GM20000 (cell line): ENCODE results near the gene MAP7D2.

ENCODE experiments used
- DNase-seq: peaks from one replicate; pipeline ENCODE4 v3.0.0; 2012; ENCODE audit warnings: low spot score
- CTCF ChIP-seq: IDR thresholded peaks from 2 replicates; pipeline ENCODE4 v1.5.1; 2012; ENCODE audit warnings: mild to moderate bottlenecking, control low read depth; ENCODE audit errors: extremely low read depth, missing control alignments

The MAP7D2 gene

GRCh38 chrX:19990556-19991349 lies 126.0 kb downstream of the MAP7D2 start, which contains the start of gene BCLAF3:
TSS of gene BCLAF3 (minus strand) at chrX:19991061. CDS start at chrX:19970264, 20,797 bp downstream.
- DNase-seq = peak; percentile 97
- TF ChIP-seq CTCF = peak; percentile 72

DNA sequence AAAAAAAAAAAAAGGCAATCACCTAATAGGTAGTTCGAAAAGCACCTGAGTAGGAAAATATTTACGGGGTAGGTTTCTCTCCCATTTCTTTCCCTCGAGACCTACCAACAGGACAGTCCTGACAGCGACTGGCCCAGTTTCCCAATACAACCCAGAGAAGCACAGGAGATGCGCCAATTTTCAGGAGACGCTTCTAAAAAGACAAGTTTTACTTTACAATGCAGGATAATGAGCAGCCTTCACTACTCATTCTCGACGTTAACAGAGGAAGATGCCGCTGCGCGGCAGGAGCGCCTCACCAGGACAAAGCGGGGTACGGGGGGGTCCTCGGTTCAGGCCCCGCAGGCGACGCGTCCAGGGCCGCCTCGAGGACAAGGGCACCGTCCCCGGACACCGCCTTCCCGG lies 126.6 kb downstream of the MAP7D2 start:
- TF ChIP-seq CTCF = no peak
- peak; percentile 31 for DNase-seq

DNA sequence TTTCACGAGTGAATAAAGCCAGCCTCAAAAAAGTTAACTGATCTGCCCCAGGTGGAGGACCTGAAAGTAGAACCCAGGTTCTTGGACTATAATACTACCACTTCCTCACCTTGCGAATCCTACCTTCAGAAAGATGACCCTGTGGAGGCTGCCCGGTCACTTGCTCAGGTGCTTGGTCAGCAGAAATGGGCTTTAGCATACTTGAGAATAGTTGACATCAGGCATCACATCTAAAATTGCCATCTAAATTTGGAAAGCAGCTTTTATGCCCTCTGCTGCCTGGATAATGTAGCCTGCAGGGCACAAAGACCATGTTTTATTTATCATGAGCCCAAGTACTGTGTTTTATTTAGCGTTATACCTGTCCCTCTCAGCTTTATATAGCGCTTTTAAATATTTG lies 128.9 kb downstream of the MAP7D2 start:
- DNase-seq = no peak
- no peak for TF ChIP-seq CTCF

DNA sequence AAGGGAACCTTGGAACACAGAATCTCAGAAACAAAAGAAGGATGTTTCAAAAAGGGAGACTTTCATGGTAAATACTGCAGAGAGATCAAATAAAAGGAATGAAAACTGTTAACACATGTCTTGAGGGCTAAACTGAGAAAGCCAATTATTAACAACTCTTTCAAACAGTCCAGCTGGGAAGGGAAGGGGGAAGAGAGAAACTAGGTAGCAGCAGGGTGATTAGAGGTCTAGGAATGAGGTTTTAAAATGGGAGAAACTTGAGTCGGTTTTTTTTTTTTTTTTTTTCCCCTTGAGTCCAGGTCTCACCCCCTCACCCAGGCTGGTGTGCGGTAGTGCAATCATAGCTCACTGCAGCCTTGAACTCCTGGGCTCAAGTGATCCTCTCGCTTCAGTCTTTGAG lies 130.2 kb downstream of the MAP7D2 start:
- DNase-seq = no peak
- TF ChIP-seq CTCF = no peak

- no peak for TF ChIP-seq CTCF
- no peak for DNase-seq
Observed at GRCh38 chrX:19981947-19982346, 134.8 kb downstream of the MAP7D2 start.

DNA sequence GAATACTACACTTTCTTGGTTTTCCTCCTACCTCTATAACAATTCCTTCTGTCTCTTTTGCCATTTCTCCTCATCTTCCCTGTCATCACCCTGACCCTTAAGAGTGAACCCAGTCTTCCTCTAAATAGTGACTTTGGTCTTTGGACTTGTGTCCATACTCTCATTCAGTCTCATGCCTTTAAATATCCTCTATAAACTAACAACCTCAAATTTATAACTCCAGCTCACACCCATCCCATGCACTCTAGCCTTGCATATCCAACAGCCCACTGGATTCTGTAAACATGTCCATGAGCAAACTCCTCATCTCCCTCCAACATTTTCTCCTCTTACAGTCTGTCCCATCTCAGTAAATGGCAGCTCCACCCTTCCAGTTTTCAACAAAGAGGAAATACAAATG lies 140.9 kb downstream of the MAP7D2 start:
- no peak for DNase-seq
- TF ChIP-seq CTCF = no peak

DNA sequence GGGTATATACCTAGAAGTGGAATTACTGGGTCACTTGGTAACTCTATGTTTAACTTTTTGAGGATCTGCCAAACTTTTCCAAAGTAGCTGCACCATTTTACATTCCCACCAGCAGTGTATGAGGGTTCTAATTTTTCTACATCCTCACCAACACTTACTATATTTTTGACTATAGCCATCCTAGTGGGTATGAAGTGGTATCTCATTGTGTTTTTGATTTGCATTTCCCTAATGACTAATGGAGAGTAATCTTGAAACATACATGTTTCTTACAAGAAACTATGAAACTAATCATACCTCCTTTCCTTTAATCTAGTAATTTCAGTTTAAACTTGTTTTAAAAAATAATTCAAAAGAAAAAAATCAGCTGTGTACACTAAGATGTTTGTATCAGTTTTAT lies 143.7 kb downstream of the MAP7D2 start:
- TF ChIP-seq CTCF = no peak
- no peak for DNase-seq
